Ureter (tissue), 1 donor: ENCODE data around the gene SPINK2. TPM values are rescaled to one million over a fixed set of nuclear protein-coding genes. Genes with fewer than 3 reads are reported as not detected.

Source experiments
- DNase-seq: peaks from one replicate; pipeline ENCODE4 v3.0.0-alpha.2; 2020; ENCODE audit warnings: low spot score
- total RNA-seq: library from RNA; stranded (reverse); gene quantifications from one replicate; pipeline ENCODE4 v1.2.4, GENCODE V29; 2023
- donor health status: DM: yes; HTN: yes; CAD: no.

SPINK2 gene, protein sequence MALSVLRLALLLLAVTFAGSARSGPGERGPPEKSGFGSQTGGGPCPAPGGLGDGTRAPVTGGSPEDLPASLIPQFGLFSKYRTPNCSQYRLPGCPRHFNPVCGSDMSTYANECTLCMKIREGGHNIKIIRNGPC
- total RNA-seq, result not detected

DNA sequence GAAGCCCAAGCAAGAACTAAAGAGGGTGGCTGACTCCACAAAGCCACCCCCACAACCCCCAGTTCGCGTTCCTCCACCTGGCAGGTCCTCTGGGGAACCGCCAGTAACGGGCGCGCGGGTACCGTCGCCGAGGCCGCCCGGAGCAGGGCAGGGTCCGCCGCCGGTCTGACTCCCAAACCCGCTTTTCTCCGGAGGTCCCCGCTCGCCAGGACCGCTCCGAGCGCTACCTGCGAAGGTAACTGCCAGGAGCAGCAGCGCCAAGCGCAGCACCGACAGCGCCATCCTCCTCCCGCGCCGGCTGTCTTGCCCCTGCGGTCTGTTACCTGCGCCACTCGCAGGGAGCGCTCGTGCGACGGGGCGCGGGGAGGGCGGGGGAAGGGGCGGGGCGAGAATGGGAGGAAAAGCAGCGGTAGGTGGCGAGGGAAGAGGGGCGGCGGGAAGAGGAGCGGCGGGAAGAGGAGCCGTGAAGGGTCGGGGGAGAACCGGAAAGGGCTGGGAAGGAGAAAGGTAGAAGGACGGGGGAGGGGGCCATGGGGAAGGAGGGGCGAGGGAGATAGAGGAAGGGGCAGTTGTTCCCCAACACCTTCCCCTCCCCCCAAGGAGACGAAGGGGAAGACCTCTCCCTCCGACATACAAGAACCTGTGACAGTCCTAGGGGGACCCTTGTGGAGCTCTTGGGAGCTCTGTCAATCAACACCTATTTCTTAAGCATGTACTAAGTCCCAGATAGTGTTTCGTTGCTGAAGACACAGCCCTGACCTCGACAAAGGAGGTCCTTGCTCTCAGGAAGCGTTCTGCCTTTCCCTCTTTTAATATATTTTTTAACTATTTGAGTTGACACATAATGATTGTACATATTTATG lies at the start of gene SPINK2:
SPINK2 (minus strand) TSS at position 321 of the 863 bp plus-strand sequence; CDS start at position 282, 39 bp downstream.
- DNase-seq, result peak; percentile 46

- no peak for DNase-seq
Observed at GRCh38 chr4:56870946-56871345, 49.4 kb upstream of the SPINK2 start.

DNA sequence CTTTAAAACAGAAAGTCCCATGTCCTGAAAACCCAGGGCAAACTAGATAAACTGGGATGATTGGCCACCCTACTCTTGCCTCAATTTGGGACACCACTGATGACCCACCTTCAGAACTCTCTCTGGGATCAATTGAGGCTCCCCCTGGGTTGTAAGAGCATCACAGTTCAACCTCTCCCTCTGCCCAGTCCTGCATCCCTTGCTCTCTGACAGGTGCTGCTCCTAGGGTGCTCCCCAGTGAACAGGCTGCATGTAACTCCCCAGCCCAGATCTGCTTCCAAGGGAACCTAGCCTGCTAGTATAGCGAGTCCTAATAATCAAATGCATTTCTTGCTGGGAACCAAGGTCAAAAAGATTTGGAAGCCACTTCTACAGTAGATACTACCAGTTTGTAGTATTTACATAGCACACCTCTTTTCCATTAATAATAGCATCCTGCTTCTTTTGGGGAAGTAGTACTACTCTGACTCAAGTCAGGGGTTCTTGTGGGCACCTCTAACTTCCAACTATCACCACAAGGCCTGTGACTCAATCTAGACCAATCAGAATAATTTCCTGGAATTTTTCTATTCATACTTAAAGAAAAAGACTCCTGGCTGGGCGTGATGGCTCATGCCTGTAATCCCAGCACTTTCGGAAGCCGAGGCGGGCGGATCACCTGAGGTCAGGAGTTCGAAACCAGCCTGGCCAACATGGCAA lies 42.1 kb upstream of the SPINK2 start:
- no peak for DNase-seq

DNA sequence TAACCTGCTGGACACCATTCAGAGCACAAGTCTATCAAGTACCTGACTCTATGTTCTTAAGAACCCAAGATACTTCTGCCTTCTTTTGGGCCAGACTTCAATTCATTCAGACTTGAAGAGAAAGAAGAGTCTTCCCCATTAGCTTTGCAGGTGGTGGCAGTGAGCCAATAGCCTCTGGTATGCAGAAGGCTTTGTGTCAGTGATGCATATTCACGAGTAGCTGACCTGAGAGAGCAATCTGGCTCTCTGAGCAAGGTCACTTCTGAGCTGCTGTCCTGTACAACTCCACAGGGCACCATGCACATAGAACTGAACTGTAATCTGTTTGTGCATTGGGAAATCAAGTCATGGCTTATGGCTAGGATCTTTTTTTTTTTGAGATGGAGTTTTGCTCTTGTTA lies 39.9 kb upstream of the SPINK2 start:
- no peak for DNase-seq

GRCh38 chr4:56860781-56861180 lies 39.3 kb upstream of the SPINK2 start:
- no peak for DNase-seq

GRCh38 chr4:56859841-56860240 lies 38.3 kb upstream of the SPINK2 start:
- DNase-seq, result no peak

DNA sequence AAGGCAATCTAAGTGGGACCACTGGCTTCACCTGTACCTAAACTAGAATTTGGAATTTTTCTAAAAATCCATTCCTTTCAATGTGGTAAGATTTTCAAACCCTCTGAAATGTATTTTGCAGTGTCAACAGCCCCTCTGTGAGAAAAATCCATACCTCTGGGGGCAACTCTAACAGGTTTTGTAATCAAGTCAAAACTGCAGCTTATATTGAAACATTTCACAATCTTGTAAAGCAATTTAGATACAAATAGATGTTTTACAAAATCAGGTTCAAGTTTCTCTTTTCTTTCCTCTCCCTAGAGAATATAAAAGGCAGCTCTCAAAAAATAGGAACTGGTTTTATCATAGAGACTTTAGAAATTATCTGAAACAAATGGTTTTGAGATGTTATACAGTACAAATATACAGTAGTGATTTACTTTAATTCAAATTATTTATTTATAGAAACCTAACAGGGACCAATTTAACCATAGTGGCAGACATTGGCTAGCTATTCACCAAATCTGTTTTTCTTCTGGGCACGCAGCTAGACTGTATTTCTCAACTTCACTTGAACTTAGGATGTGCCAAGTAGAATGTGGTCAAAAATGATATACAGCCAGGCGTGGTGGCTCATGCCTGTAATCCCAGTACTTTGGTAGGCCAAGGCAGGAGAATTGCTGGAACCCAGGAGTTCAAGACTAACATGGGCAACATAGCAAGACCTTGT lies 36.3 kb upstream of the SPINK2 start:
- no peak for DNase-seq

- DNase-seq, result no peak
Observed at GRCh38 chr4:56856656-56857055, 35.2 kb upstream of the SPINK2 start.

DNA sequence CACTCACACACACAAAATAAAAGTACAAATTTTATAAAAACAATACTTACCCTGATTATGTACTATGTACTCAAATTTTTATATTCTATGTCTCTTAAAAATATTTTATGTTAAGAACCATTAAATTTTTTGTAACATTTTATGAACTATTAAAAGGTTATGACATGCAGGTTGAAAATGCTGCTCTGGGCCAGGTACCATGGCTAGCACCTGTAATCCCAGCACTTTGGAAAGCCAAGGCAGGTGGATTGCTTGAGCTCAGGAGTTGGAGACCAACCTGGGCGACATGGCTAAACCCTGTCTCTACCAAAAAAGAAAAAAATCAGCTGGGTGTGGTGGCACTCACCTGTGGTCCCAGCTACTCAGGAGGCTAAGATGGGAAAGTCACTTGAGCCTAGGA lies 29.4 kb upstream of the SPINK2 start:
- no peak for DNase-seq

DNA sequence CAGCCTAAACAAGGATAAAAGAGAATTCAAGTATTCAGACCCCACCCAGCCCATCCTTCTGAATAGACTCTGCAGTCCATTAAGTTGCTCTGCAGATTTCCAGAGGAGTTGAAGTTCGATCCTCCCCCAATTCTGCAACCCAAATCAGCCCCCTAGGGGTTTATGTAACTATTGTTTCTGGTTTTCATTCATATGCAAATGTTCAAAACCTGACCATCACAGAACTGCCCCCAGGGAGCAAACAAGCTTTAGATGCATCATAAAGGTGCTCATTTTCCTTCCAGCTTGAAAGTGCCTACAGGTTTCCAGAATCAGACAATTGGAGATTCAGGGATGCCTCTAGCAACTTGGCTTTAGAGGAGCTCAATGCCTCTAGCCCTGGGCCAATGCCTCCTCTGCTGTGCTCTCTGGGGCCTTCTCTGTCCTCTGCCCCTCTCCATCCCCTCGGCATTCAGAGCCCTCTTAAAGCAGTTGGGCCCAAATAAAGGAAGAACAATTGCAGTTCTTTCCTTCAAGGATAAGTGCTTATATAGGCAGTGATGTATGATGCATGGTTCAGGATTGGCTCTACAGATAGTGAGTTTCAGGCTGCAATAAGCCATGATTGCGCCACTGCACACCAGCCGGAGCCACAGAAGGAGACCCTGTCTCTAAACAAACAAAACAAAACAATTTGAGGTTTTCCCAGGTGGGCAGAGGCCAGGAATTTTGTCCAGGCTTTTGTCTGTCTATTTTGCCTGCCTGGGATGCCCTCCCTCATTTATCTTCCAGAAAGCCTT lies 23.5 kb upstream of the SPINK2 start:
- no peak for DNase-seq

- peak; percentile 44 for DNase-seq
Observed at GRCh38 chr4:56843421-56843899, 22.0 kb upstream of the SPINK2 start.

GRCh38 chr4:56840559-56840958 lies 19.1 kb upstream of the SPINK2 start:
- DNase-seq, result no peak

DNA sequence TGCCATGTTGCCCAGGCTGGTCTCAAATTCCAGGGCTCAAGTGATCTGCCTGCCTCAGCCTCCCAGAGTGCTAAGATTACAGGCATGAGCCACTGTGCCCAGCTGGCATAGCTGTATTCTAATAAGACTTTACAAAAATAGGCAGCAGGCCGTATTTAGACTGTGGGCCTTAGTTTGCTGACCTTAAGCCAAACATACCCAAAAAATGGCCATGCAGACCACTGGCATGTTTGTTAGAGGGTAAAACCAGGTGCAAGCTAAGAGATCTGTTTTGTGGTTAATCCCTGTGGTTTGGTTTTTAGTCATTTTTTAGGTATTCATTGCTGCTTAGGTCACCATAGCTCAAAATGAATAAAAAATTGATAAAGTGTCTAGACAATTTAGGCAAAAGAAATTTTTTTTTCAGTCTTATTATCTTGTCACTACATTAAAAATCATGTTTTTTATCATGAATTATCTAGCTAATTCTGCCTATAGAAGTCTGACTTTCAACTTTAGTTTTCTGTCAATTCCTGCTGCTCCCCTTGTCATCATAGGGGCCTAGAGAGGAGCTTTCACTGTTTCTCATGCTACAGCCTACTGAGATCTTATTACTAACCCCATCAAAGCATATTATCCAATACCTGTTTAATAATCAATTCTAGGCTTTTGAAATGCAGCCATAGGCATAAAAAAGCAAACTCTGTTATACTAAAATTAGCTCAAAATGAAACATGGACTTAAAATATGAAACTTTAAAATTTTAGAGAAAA lies 7.5 kb upstream of the SPINK2 start:
- DNase-seq, result no peak

DNA sequence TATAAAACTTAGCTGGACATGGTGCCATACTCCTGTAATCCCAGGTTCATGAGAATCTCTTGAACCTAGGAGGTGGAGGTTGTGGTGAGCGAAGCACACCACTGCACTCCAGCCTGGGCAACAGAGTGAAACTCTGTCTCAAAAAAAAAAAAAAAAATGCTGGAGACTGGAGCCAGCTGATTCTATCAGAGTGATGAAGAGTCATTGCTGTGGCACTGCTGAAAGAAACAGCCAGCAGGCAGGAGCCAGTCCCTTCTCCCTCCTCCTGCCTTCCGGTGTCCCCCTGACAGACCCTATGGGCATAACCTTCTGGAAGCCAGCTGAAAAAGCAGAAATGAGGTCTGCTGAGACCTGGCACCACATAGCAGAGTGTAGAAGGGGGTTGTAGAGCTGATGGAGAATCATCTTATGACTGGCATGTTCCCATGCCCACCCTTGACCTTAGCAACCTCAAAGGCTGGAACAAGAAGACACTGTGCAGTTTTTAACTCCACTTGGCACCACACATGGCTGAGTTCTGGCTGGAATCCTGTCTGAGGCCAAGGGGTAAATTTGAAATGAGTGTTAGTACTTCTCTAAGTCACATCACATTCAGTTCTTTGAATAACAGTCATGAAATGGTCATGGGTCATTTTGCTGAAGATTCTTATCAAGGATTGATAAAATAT lies 2.6 kb upstream of the SPINK2 start:
- no peak for DNase-seq

DNA sequence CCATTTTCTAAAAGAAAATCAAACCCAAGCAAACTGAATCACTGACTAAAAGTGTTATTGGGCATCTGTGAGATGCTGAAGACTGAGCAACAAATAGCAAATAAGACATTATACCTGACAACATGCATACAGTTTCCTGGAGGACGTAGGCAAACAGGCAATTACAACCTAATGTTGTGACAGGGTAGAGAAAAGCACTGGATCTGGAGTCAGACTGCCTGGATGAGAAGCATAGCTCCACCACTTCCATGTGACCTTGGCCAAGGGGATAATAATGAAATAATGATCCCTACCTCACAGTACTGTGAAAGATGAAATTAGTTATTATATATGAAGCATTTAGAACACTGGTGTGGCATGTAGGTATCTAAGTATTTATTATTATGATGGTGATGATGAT lies 2.7 kb downstream of the SPINK2 start:
- DNase-seq, result no peak

- no peak for DNase-seq
Observed at GRCh38 chr4:56817840-56818491, 3.5 kb downstream of the SPINK2 start.

DNA sequence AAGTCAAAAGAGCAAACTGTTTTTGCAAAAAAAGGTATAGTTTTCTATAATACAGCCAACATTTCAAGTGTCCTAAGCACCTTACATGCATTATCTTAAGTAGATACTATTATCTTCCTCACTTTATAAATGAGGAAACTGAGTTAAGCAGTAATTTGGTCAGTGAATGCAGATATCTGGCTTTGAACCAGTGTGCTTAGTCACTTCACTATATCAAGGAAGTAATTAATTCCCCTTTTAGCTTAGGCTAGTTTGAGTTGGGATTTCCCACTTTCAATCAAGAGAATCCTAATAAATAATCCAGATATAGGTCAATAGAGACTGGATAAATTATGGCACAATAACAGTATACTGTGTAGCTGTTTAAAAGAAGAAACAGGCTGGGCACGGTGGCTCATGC lies 14.8 kb downstream of the SPINK2 start:
- no peak for DNase-seq

GRCh38 chr4:56804551-56804950 lies 16.9 kb downstream of the SPINK2 start:
- DNase-seq, result no peak

- no peak for DNase-seq
Observed at GRCh38 chr4:56803471-56803870, 18.0 kb downstream of the SPINK2 start.
